Karpas-422 (cell line): Measurements from ENCODE around the gene PI4KA. TPM values are rescaled to one million over a fixed set of nuclear protein-coding genes. Genes with fewer than 3 reads are reported as not detected.

ENCODE experiments used
- DNase-seq: peaks from one replicate; pipeline ENCODE4 v3.0.0-alpha.2; 2015
- H2AFZ ChIP-seq: fragments of 200-600 bp; sonication (generic); 2 replicates; pipeline ENCODE4 v1.6.1; 2014; ENCODE audit warnings: antibody characterized with exemption, low read length, mixed read lengths
- H3K27ac ChIP-seq: fragments of 200-600 bp; sonication (generic); 2 replicates; pipeline ENCODE4 v1.5.1; 2014; ENCODE audit warnings: mild to moderate bottlenecking, low read length, moderate library complexity
- H3K27me3 ChIP-seq: fragments of 200-600 bp; sonication (generic); 2 replicates; pipeline ENCODE4 v1.6.1; 2014; ENCODE audit warnings: low read length, mixed read lengths
- H3K36me3 ChIP-seq: fragments of 200-600 bp; sonication (generic); 2 replicates; pipeline ENCODE4 v1.6.1; 2014; ENCODE audit warnings: low read length, mixed read lengths; ENCODE audit not compliant: insufficient read depth
- H3K4me1 ChIP-seq: fragments of 200-600 bp; sonication (generic); 2 replicates; pipeline ENCODE4 v1.6.1; 2014; ENCODE audit warnings: mild to moderate bottlenecking, low read length, mixed read lengths
- H3K4me2 ChIP-seq: fragments of 200-600 bp; sonication (generic); 2 replicates; pipeline ENCODE4 v1.6.1; 2014; ENCODE audit warnings: low read length, low read depth, mild to moderate bottlenecking; ENCODE audit not compliant: poor library complexity, severe bottlenecking
- H3K4me3 ChIP-seq: fragments of 200-600 bp; sonication (generic); 2 replicates; pipeline ENCODE4 v1.5.1; 2014; ENCODE audit warnings: mild to moderate bottlenecking, antibody characterized with exemption, low read length, mixed read lengths
- H3K79me2 ChIP-seq: fragments of 200-600 bp; sonication (generic); 2 replicates; pipeline ENCODE4 v1.6.1; 2014; ENCODE audit warnings: mild to moderate bottlenecking, low read length, mixed read lengths
- H3K9ac ChIP-seq: fragments of 200-600 bp; sonication (generic); 2 replicates; pipeline ENCODE4 v1.6.0; 2014; ENCODE audit warnings: low read length
- H3K9me2 ChIP-seq: fragments of 200-600 bp; sonication (generic), shearing (Covaris generic); replicated peaks from 2 replicates; pipeline ENCODE4 v1.6.0; 2014; ENCODE audit warnings: mild to moderate bottlenecking, low read length, moderate library complexity; ENCODE audit not compliant: insufficient read depth
- H3K9me3 ChIP-seq: fragments of 300-700, 200-600 bp; sonication (generic); 2 replicates; pipeline ENCODE4 v1.6.1; 2014; ENCODE audit warnings: low read length, mixed read lengths
- H4K20me1 ChIP-seq: fragments of 200-600 bp; sonication (generic); 2 replicates; pipeline ENCODE4 v1.6.1; 2014; ENCODE audit warnings: mild to moderate bottlenecking, antibody characterized with exemption, low read length, low read depth; ENCODE audit not compliant: insufficient read depth
- total RNA-seq: library from RNA; depleted of rRNA; stranded (reverse); fragments of >200 nt; shearing (Covaris generic); gene quantifications from 2 replicates; pipeline ENCODE4 v1.2.3, GENCODE V29; 2014; ENCODE audit warnings: low replicate concordance

PI4KA gene
- total RNA-seq, 1 experiment from 2014 or later, result 80.7 TPM

DNA sequence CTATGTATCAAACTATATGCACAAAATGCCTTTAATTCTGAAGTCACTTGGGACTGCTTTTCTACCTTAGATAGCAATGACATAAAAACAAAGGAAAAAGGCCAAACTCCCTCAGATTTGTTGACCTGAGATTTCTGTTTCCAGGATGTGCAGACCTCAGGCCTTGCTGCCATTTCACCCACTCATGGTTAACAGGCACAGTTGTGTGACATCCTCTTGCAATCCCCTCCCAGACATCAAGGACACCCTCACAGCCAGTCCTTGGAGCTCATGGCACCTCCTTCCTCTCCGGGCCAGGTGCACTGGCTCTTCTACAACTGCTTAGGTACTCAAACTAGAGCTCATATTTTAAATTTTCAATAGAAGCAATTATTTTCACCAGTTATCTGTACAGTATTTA lies 47.4 kb downstream of the PI4KA start:
- H3K9me3 ChIP-seq, result no peaks in the 10 kb centered on the region
- H3K4me1 ChIP-seq, result no peaks in the 10 kb centered on the region
- no peaks in the 10 kb centered on the region for H3K9me2 ChIP-seq
- no peaks in the 10 kb centered on the region for H3K79me2 ChIP-seq
- H3K4me3 ChIP-seq, result no peak overlapping the region
- H3K9ac ChIP-seq, result no peak overlapping the region
- H3K27me3 ChIP-seq, result no peaks in the 10 kb centered on the region
- H2AFZ ChIP-seq, result no peak overlapping the region
- peaks cover 26% of the 10 kb centered on the region for H3K36me3 ChIP-seq
- no peak overlapping the region for H3K4me2 ChIP-seq
- H4K20me1 ChIP-seq, result no peaks in the 10 kb centered on the region
- no peak overlapping the region for H3K27ac ChIP-seq
- DNase-seq, result no peak

GRCh38 chr22:20810645-20811044 lies 48.0 kb downstream of the PI4KA start:
- Histone ChIP-seq H3K9ac (no peak overlapping the region), H4K20me1 (no peaks in the 10 kb centered on the region), H3K9me2 (no peaks in the 10 kb centered on the region), H3K4me1 (no peaks in the 10 kb centered on the region), H2AFZ (no peak overlapping the region), H3K9me3 (no peaks in the 10 kb centered on the region), H3K4me3 (no peak overlapping the region), H3K4me2 (no peak overlapping the region), H3K27me3 (no peaks in the 10 kb centered on the region), H3K36me3 (peaks cover 26% of the 10 kb centered on the region), H3K79me2 (no peaks in the 10 kb centered on the region), H3K27ac (no peak overlapping the region)
- DNase-seq, result no peak

GRCh38 chr22:20809538-20810185 lies 48.9 kb downstream of the PI4KA start:
- H4K20me1 ChIP-seq, result no peaks in the 10 kb centered on the region
- DNase-seq, result no peak
- H3K9ac ChIP-seq, result no peak overlapping the region
- no peaks in the 10 kb centered on the region for H3K79me2 ChIP-seq
- no peaks in the 10 kb centered on the region for H3K9me2 ChIP-seq
- peaks cover 26% of the 10 kb centered on the region for H3K36me3 ChIP-seq
- H2AFZ ChIP-seq, result no peak overlapping the region
- H3K4me3 ChIP-seq, result no peak overlapping the region
- no peaks in the 10 kb centered on the region for H3K27me3 ChIP-seq
- no peak overlapping the region for H3K27ac ChIP-seq
- H3K4me1 ChIP-seq, result no peaks in the 10 kb centered on the region
- H3K4me2 ChIP-seq, result no peak overlapping the region
- H3K9me3 ChIP-seq, result no peaks in the 10 kb centered on the region

GRCh38 chr22:20808844-20809243 lies 49.8 kb downstream of the PI4KA start:
- Histone ChIP-seq H3K4me2 (no peak overlapping the region), H3K36me3 (peaks cover 26% of the 10 kb centered on the region), H3K79me2 (no peaks in the 10 kb centered on the region), H3K9me2 (no peaks in the 10 kb centered on the region), H3K4me3 (no peak overlapping the region), H4K20me1 (no peaks in the 10 kb centered on the region), H2AFZ (no peak overlapping the region), H3K27ac (no peak overlapping the region), H3K9ac (no peak overlapping the region), H3K9me3 (no peaks in the 10 kb centered on the region), H3K4me1 (no peaks in the 10 kb centered on the region), H3K27me3 (no peaks in the 10 kb centered on the region)
- DNase-seq, result no peak

DNA sequence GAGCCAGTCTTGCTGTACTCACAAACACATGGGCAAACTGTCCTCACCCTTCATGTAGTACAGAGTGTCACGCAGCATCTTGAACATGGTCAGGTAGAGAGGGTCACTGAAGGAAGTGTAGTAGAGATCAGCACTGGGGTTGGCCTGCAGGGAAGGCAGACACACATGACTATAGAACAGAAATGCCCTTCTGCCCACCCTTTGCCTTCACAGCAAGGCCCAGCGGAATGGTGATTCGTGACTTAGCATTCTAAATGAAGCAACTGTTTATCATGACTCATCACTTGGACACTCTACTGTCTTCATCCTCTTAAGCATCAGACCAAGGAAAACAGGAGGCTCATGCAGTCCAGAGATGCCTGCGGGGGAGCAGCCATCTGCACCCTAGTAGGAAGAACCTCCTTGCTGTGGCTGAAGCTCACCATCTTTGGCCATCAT lies 51.3 kb downstream of the PI4KA start:
- no peaks in the 10 kb centered on the region for H3K4me1 ChIP-seq
- H3K9ac ChIP-seq, result no peak overlapping the region
- H3K36me3 ChIP-seq, result peaks cover 13% of the 10 kb centered on the region
- no peak overlapping the region for H3K4me2 ChIP-seq
- no peaks in the 10 kb centered on the region for H3K9me2 ChIP-seq
- H3K4me3 ChIP-seq, result no peak overlapping the region
- H4K20me1 ChIP-seq, result no peaks in the 10 kb centered on the region
- no peaks in the 10 kb centered on the region for H3K27me3 ChIP-seq
- no peaks in the 10 kb centered on the region for H3K9me3 ChIP-seq
- H3K27ac ChIP-seq, result no peak overlapping the region
- no peak overlapping the region for H2AFZ ChIP-seq
- DNase-seq, result no peak
- no peaks in the 10 kb centered on the region for H3K79me2 ChIP-seq

- peaks cover 13% of the 10 kb centered on the region for H3K36me3 ChIP-seq
- no peak overlapping the region for H3K9ac ChIP-seq
- H3K27ac ChIP-seq, result no peak overlapping the region
- H3K4me2 ChIP-seq, result no peak overlapping the region
- H2AFZ ChIP-seq, result no peak overlapping the region
- no peaks in the 10 kb centered on the region for H3K9me3 ChIP-seq
- no peaks in the 10 kb centered on the region for H3K4me1 ChIP-seq
- no peak overlapping the region for H3K4me3 ChIP-seq
- H4K20me1 ChIP-seq, result no peaks in the 10 kb centered on the region
- DNase-seq, result no peak
- no peaks in the 10 kb centered on the region for H3K79me2 ChIP-seq
- H3K9me2 ChIP-seq, result no peaks in the 10 kb centered on the region
- H3K27me3 ChIP-seq, result no peaks in the 10 kb centered on the region
Observed at GRCh38 chr22:20805972-20806471, 52.6 kb downstream of the PI4KA start.

DNA sequence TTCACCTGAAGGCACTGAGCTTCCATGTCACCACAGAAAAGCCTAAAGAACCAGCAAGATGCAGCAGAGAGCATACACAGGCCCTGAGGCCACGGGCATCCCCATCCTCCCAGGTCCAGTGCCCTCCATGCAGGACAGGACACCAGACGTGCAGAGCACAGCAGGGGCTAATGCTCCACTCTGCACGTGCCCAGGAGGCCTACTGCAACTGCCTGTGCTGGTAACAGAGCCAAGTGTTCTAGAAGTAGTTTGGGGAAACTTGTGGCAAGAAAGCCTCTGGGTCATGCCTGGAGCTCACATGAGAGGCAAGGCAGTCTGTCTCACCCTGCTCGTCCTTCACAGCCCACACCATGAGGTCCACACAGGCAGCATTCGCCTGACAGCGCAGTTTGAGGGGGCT lies 54.0 kb downstream of the PI4KA start:
- Histone ChIP-seq H3K9me3 (no peaks in the 10 kb centered on the region), H3K27ac (no peak overlapping the region), H2AFZ (no peak overlapping the region), H3K4me3 (no peak overlapping the region), H3K9ac (no peak overlapping the region), H4K20me1 (no peaks in the 10 kb centered on the region), H3K36me3 (peaks cover 16% of the 10 kb centered on the region; the same call in 1 of the 2 replicates), H3K4me1 (no peaks in the 10 kb centered on the region), H3K4me2 (no peak overlapping the region), H3K27me3 (no peaks in the 10 kb centered on the region), H3K79me2 (no peaks in the 10 kb centered on the region), H3K9me2 (no peaks in the 10 kb centered on the region)
- DNase-seq, result no peak

GRCh38 chr22:20803696-20804324 lies 54.8 kb downstream of the PI4KA start:
- Histone ChIP-seq H4K20me1 (no peaks in the 10 kb centered on the region), H3K79me2 (no peaks in the 10 kb centered on the region), H3K27me3 (no peaks in the 10 kb centered on the region), H3K9me3 (no peaks in the 10 kb centered on the region), H3K4me1 (no peaks in the 10 kb centered on the region), H3K36me3 (peaks cover 15% of the 10 kb centered on the region; the same call in 1 of the 2 replicates), H3K9ac (no peak overlapping the region), H3K4me3 (no peak overlapping the region), H2AFZ (no peak overlapping the region), H3K4me2 (no peak overlapping the region), H3K9me2 (no peaks in the 10 kb centered on the region), H3K27ac (no peak overlapping the region)
- peak; percentile 70 for DNase-seq
